HT1080 (cell line): Measurements from ENCODE around the gene NEUROD4. TPM values are rescaled to one million over a fixed set of nuclear protein-coding genes. Genes with fewer than 3 reads are reported as not detected.
A peak's percentile ranks its signal among the peaks of the same experiment; 100 is the strongest.

ENCODE experiments used
- DNase-seq: peaks from one replicate; pipeline ENCODE4 v3.0.0-alpha.2; 2015; ENCODE audit warnings: low read depth
- total RNA-seq: library from RNA; depleted of rRNA; stranded (reverse); fragments of >200 nt; shearing (Covaris generic); gene quantifications from 2 replicates; pipeline ENCODE4 v1.2.3, GENCODE V29; 2014

NEUROD4 gene
- total RNA-seq, 1 experiment from 2014 or later = not detected

DNA sequence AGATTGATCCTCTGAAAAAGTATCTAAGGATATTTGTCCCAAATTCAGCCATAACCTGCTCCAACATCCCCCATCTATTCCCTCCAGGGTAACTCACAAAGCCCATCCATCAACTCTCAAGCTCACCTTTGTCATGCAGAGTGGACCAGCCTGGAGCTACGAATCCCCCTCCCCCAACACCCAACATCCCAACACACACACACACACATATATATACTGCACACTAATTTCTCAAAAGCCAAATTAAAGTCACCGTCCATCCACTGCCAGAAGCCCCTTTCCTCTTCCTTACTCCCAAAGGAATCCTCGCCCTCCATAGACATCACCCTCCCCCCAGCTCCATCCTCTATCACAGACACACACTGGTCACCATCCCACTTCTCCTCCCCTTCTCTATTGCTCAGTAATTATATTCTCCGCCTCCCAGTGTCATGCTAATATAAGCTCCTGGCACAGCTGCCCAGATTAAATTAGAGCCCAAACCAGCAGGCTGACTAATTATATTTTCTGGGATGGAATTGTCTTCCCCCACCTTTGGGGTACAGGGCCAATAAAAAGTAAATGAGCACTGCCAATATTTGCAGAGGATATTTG, 21.7 kb upstream of the NEUROD4 start:
- no peak for DNase-seq

GRCh38 chr12:54998958-54999510, 20.7 kb upstream of the NEUROD4 start:
- DNase-seq = no peak

GRCh38 chr12:55001198-55001868, 18.4 kb upstream of the NEUROD4 start:
- no peak for DNase-seq

DNA sequence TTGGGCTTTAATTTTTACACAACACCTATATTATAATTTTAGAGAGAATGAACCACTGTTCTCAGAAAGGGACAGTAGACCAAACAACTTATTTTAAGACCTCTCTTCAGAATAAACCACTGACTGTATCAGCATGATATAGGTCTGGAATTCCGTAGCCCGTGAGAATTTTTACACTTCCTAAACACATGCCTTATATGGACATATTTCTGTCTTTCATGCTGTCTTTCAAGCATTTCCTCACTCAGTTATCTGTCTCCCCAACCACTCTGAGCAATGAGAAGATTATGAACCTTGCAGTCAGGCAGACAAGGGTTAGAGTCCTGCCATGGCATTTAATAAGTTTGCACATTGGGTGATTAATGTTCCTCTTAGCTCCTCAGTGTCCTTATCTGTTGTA, 17.4 kb upstream of the NEUROD4 start:
- no peak for DNase-seq

DNA sequence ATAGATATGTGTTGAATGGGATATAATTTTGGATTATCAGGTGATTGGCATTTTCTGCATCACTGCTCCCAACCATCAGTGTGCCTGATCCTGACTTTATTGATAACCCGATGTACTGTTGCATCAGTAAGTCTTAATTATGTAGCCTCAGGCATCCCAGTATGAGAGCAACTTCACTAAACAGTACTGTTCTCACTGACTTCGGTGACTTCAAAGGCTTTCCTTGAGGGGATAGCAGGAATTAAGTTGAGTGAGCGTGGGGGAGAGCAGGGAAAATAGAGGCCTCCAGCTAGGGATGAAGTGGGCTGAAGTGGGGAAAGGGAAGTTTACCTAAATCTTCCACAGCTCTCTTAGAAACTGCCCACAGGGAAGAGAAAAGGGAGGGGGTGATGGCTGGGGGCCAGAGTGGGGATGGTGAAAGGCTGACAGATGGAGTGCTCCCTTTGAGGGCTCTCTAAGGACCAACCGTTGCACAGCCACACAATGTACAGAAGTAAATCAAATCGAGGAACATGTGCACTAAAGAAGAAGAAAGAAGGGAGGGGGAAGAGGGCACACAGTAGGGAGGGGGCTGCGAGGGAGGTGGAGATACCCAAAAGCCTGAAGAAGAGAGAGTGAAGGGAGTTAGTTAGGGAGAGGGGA, 10.7 kb upstream of the NEUROD4 start:
- no peak for DNase-seq

DNA sequence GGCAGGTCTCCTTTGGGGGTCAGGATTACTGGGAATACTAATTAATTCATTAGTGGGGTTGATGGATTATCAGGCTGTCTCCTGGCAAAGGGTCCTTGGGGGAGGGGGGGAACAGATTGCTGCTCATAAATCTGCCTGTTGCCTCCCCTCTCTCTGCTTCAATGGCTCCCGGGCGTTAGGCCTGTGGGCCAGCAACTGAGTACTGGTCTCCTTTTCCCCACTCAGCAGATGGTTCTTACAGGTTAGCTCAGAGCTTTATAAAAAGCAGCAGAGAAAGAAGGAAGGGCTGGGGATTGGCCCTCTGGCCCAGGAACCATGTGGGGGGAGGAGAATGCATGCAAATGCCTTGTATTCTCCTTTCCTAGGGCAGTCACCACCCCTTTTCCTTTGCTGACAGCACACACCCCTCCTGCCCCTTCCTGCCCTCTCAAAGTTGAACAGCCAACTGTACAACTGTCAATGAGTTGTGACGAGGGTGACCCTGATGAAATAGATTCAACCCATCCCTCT, 2.3 kb upstream of the NEUROD4 start:
- DNase-seq = no peak

- DNase-seq = no peak
These were observed 4.8 kb downstream of the NEUROD4 start for GRCh38 chr12:55024575-55024974.

- DNase-seq = no peak
These were observed 5.7 kb downstream of the NEUROD4 start for GRCh38 chr12:55025508-55025907.

DNA sequence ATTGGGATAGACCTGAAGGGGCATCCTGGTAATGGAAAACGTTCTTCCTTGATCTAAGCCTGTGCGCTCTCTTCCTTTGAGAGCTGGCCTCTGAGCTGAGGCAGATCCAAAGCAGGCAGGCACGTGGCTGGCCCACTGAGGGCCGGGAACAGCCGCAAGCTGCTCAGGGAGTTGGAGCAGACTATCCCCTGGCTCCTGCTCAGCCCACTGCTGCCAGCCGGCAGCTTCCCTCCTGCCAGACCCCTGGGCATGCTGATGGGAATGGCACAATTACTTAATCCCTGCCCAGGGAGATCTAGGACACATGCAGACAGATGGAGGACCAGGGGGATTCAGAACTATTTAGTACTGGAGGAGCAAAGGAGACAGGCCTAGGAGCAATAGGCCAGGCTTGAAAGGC, 14.4 kb downstream of the NEUROD4 start:
- no peak for DNase-seq

- no peak for DNase-seq
These were observed 16.7 kb downstream of the NEUROD4 start for GRCh38 chr12:55036326-55037115.

GRCh38 chr12:55037351-55037987, 17.7 kb downstream of the NEUROD4 start:
- no peak for DNase-seq

- no peak for DNase-seq
These were observed 19.9 kb downstream of the NEUROD4 start for GRCh38 chr12:55039395-55040354.

DNA sequence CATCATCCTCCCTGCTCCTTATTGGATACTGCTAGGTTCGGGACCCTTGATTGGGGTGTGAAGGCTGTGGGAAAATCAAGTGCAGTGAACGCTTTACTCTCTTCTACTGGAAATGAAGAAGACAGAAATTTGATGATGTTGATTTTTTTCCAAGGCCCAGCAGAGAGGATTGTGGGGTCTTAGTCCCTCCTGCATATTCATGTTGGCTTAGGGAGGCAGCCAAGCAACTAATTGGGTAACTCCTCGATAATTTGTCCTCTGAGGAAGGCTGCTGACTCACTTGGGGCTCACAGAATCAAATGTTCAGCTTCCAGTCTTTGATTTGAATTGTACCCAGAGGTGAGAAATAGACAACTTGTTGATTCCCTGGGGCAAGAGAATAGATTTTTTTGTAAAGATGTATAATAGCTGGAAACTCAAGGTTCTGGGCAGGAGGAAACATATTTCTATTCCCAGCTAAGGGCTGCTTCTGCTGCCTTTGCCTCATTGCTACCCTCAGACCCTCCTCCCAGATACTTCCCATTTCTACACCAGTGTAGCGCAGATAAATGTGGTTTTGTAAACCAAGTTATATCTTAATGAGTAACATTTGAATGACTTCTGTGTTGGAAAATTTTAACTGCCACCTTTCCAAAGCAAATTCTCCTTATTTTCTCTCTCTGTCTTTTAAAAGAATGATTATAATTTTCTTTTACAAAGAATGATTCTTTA, 21.7 kb downstream of the NEUROD4 start:
- no peak for DNase-seq

DNA sequence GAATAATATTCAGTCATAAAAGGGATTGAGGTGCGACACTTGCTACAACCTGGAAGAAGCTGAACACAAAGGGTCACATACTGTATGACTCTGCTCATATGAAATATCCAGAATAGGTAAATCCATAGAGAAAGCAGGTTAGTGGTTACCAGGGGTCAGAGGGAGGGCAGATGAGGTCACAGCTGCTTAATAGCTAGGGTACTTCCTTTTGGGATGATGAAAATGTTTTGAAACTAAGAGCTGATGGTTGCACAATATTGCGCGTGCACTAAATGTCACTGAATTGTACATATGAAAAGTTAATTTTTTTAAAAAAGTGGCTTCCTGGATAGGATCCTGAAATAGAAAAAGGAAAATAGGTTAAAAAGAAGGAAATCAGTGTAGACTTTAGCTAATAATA, 23.8 kb downstream of the NEUROD4 start:
- DNase-seq = no peak

GRCh38 chr12:55044135-55044534, 24.4 kb downstream of the NEUROD4 start:
- DNase-seq = no peak

GRCh38 chr12:55049676-55050075, 29.9 kb downstream of the NEUROD4 start:
- no peak for DNase-seq

DNA sequence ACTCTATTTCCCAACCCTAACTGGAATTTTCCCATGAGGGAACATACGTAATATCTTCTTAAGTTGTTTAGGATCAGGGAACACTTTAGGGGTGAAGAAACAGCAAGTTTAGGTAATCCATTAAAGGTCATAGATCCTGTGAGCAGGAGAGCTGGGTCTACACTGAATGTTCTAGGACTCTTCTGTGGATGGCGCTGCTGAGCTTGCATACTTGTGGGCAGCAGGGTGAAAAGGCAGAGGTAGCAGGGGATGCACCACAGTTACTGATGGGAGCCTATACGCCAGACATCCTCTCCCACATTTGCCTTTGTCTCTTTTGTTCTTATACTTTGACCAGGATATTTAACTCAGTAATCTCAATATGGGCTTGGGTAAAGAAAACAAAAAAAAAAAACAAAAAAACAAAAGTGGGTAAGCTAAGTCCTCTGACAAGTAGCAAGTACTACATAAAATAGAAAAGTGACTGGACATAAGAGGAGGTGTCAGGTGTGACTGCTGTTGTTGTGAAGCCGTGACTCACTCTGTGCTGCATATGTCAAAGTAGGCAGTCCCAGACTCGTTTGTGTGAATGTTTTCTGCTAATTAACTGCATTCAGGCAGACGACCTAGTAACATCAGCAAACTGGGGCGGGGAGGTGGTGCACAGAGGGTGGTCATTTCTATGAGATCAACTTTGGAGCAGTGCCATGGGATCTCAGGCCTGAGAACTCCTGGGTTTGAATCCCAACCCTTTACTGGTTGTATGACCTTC, 31.6 kb downstream of the NEUROD4 start:
- no peak for DNase-seq

DNA sequence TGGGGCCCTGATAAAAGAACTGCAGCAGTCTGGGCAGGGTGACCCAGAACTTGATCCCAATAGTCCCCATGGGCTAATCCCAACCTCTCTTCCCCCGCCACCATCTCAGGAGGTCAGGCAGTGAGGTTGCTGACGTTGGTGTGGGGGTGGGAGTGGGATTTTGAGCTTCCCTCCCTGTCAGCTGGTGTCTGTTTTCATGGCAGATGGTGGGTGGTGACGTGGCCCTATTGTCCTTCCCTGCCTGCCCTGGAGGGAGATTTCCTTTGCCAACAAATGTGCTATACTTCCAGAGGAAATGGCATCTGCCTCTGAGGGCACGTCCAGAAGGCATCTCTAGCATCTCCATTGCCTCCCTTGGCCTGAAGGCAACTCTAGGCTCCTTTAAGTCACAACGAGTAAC, 37.7 kb downstream of the NEUROD4 start:
- peak; percentile 14 for DNase-seq
